DOHH2 (cell line): ENCODE measurements around the gene DKK3.

Experiments
- H3F3A ChIP-seq: fragments of 200-600 bp; sonication (generic), shearing (Covaris generic); 2 replicates; pipeline ENCODE4 v1.6.0; 2016; ENCODE audit warnings: antibody characterized with exemption, mild to moderate bottlenecking; ENCODE audit not compliant: control insufficient read depth, insufficient read depth
- H3K27ac ChIP-seq: fragments of 200-600 bp; sonication (generic); 2 replicates; pipeline ENCODE4 v1.5.1; 2014; ENCODE audit warnings: low read depth, mild to moderate bottlenecking, low read length, moderate library complexity
- H3K27me3 ChIP-seq: fragments of 200-600 bp; sonication (generic); 2 replicates; pipeline ENCODE4 v1.6.1; 2014; ENCODE audit warnings: mild to moderate bottlenecking, low read length, mixed read lengths; ENCODE audit not compliant: control insufficient read depth
- H3K36me3 ChIP-seq: fragments of 200-600 bp; sonication (generic); 2 replicates; pipeline ENCODE4 v1.6.1; 2014; ENCODE audit warnings: mild to moderate bottlenecking, low read length, moderate library complexity, mixed read lengths; ENCODE audit not compliant: control insufficient read depth
- H3K4me1 ChIP-seq: fragments of 200-600 bp; sonication (generic); 2 replicates; pipeline ENCODE4 v1.6.1; 2014; ENCODE audit warnings: mild to moderate bottlenecking, low read length, mixed read lengths; ENCODE audit not compliant: control insufficient read depth
- H3K4me2 ChIP-seq: fragments of 200-600 bp; sonication (generic); 2 replicates; pipeline ENCODE4 v1.6.0; 2014; ENCODE audit warnings: mild to moderate bottlenecking, low read length, moderate library complexity
- H3K4me3 ChIP-seq: fragments of 200-600 bp; sonication (generic); 2 replicates; pipeline ENCODE4 v1.5.1; 2014; ENCODE audit warnings: mild to moderate bottlenecking, low read length, mixed read lengths
- H3K79me2 ChIP-seq: fragments of 200-600 bp; sonication (generic); 2 replicates; pipeline ENCODE4 v1.6.1; 2014; ENCODE audit warnings: mild to moderate bottlenecking, low read length, mixed read lengths; ENCODE audit not compliant: control insufficient read depth
- H3K9me2 ChIP-seq: fragments of 200-600 bp; sonication (generic); replicated peaks from 2 replicates; pipeline ENCODE4 v1.6.1; 2014; ENCODE audit warnings: mild to moderate bottlenecking, low read length, mixed read lengths; ENCODE audit not compliant: control insufficient read depth
- H3K9me3 ChIP-seq: fragments of 200-600 bp; sonication (generic); 2 replicates; pipeline ENCODE4 v1.6.1; 2014; ENCODE audit warnings: antibody characterized with exemption, low read length, mixed read lengths; ENCODE audit not compliant: control insufficient read depth, insufficient read depth
- H4K20me1 ChIP-seq: fragments of 200-600 bp; sonication (generic); 2 replicates; pipeline ENCODE4 v1.6.0; 2014; ENCODE audit warnings: low read depth, mild to moderate bottlenecking, antibody characterized with exemption, low read length, moderate library complexity; ENCODE audit not compliant: control insufficient read depth, insufficient read depth
- EZH2phosphoT487 ChIP-seq: fragments of 200-600 bp; sonication (generic); IDR thresholded peaks from 2 replicates; pipeline ENCODE4 v1.6.1; 2017; ENCODE audit warnings: borderline replicate concordance, mild to moderate bottlenecking, antibody characterized with exemption, low read length, moderate library complexity, mixed read lengths
- TF ChIP-seq, protein P1 (sequence below): fragments of 200-600 bp; sonication (generic); IDR thresholded peaks from one replicate; pipeline ENCODE4 v1.5.1; 2014; ENCODE audit warnings: antibody characterized with exemption, mild to moderate bottlenecking, low read depth, low read length; ENCODE audit not compliant: poor library complexity, severe bottlenecking

The DKK3 gene

GRCh38 chr11:12029738-12030363 is 21.4 kb upstream of the DKK3 start:
- H3K27me3 ChIP-seq: no peaks in the 10 kb centered on the region; the same call in 1 of the 2 replicates
- H3K79me2 ChIP-seq: no peaks in the 10 kb centered on the region
- no peak overlapping the region for H3K4me3 ChIP-seq
- H3F3A ChIP-seq: no peaks in the 10 kb centered on the region
- TF ChIP-seq, protein P1, sequence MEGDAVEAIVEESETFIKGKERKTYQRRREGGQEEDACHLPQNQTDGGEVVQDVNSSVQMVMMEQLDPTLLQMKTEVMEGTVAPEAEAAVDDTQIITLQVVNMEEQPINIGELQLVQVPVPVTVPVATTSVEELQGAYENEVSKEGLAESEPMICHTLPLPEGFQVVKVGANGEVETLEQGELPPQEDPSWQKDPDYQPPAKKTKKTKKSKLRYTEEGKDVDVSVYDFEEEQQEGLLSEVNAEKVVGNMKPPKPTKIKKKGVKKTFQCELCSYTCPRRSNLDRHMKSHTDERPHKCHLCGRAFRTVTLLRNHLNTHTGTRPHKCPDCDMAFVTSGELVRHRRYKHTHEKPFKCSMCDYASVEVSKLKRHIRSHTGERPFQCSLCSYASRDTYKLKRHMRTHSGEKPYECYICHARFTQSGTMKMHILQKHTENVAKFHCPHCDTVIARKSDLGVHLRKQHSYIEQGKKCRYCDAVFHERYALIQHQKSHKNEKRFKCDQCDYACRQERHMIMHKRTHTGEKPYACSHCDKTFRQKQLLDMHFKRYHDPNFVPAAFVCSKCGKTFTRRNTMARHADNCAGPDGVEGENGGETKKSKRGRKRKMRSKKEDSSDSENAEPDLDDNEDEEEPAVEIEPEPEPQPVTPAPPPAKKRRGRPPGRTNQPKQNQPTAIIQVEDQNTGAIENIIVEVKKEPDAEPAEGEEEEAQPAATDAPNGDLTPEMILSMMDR: no peak
- no peak for TF ChIP-seq EZH2phosphoT487
- no peaks in the 10 kb centered on the region for H3K4me1 ChIP-seq
- H3K36me3 ChIP-seq: no peaks in the 10 kb centered on the region
- H3K4me2 ChIP-seq: no peak overlapping the region
- H4K20me1 ChIP-seq: no peaks in the 10 kb centered on the region
- no peak overlapping the region for H3K27ac ChIP-seq
- no peaks in the 10 kb centered on the region for H3K9me3 ChIP-seq
- H3K9me2 ChIP-seq: no peaks in the 10 kb centered on the region

- no peaks in the 10 kb centered on the region for H3K36me3 ChIP-seq
- no peaks in the 10 kb centered on the region; the same call in 1 of the 2 replicates for H3K27me3 ChIP-seq
- H3K9me2 ChIP-seq: no peaks in the 10 kb centered on the region
- no peak overlapping the region for H3K4me3 ChIP-seq
- no peaks in the 10 kb centered on the region for H3K9me3 ChIP-seq
- no peaks in the 10 kb centered on the region for H3K4me1 ChIP-seq
- no peak overlapping the region for H3K4me2 ChIP-seq
- TF ChIP-seq, protein P1: no peak
- no peak for TF ChIP-seq EZH2phosphoT487
- no peaks in the 10 kb centered on the region for H4K20me1 ChIP-seq
- H3F3A ChIP-seq: no peaks in the 10 kb centered on the region
- H3K79me2 ChIP-seq: no peaks in the 10 kb centered on the region
- no peak overlapping the region for H3K27ac ChIP-seq
Observed at GRCh38 chr11:12029119-12029518, 20.7 kb upstream of the DKK3 start.

DNA sequence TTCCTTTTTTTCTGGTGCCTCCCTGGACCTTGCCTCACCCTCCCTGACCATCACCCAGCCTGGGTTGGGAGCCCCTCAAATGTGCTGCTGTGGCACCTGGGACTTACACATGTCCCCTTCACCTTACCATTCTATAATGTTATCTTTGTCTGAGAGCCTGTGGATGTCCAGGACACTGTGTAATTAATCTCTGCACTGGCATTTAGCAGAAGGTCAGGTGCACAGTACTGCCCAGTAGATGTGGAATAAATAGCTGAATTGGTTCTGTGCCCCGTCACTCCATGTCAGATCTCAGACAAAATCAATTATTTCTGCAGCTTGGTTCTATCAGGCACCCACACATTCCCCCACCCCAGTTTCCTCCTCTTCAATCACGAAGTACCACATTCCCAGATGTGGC is 19.9 kb upstream of the DKK3 start:
- no peaks in the 10 kb centered on the region for H3K4me1 ChIP-seq
- no peaks in the 10 kb centered on the region for H3K9me3 ChIP-seq
- no peaks in the 10 kb centered on the region for H4K20me1 ChIP-seq
- no peak overlapping the region for H3K27ac ChIP-seq
- no peaks in the 10 kb centered on the region for H3F3A ChIP-seq
- H3K36me3 ChIP-seq: no peaks in the 10 kb centered on the region
- H3K4me3 ChIP-seq: no peak overlapping the region
- H3K4me2 ChIP-seq: no peak overlapping the region
- H3K9me2 ChIP-seq: no peaks in the 10 kb centered on the region
- TF ChIP-seq, protein P1: no peak
- no peak for TF ChIP-seq EZH2phosphoT487
- no peaks in the 10 kb centered on the region for H3K27me3 ChIP-seq
- no peaks in the 10 kb centered on the region for H3K79me2 ChIP-seq
